Endothelial cell (in vitro differentiated cells): ENCODE data around the gene LEKR1. TPM values are rescaled to one million over a fixed set of nuclear protein-coding genes. Genes with fewer than 3 reads are reported as not detected.

Source experiments
- DNase-seq: peaks from one replicate; pipeline ENCODE4 v3.0.0; 2021; ENCODE audit warnings: low spot score
- H3K27ac Mint-ChIP-seq: one replicate; pipeline ENCODE4 v1.8.0; 2021; ENCODE audit warnings: mixed read lengths, inconsistent platforms; ENCODE audit not compliant: unreplicated experiment
- H3K27me3 Mint-ChIP-seq: one replicate; pipeline ENCODE4 v1.8.0; 2021; ENCODE audit warnings: mild to moderate bottlenecking, moderate library complexity, mixed read lengths, inconsistent platforms; ENCODE audit not compliant: unreplicated experiment
- H3K36me3 Mint-ChIP-seq: one replicate; pipeline ENCODE4 v1.8.0; 2021; ENCODE audit warnings: mild to moderate bottlenecking, low read depth, mixed read lengths, inconsistent platforms; ENCODE audit not compliant: unreplicated experiment
- H3K4me1 Mint-ChIP-seq: one replicate; pipeline ENCODE4 v1.8.0; 2021; ENCODE audit warnings: mild to moderate bottlenecking, mixed read lengths, inconsistent platforms; ENCODE audit not compliant: unreplicated experiment
- H3K4me3 Mint-ChIP-seq: one replicate; pipeline ENCODE4 v1.8.0; 2021; ENCODE audit warnings: mild to moderate bottlenecking, mixed read lengths, inconsistent platforms; ENCODE audit not compliant: unreplicated experiment
- H3K9me3 Mint-ChIP-seq: one replicate; pipeline ENCODE4 v1.8.0; 2021; ENCODE audit warnings: mixed read lengths, inconsistent platforms; ENCODE audit not compliant: unreplicated experiment
- CTCF ChIP-seq: fragments of 200-600 bp; sonication (generic); IDR thresholded peaks from one replicate; pipeline ENCODE4 v1.5.0; 2021; ENCODE audit warnings: antibody characterized with exemption; ENCODE audit not compliant: unreplicated experiment
- total RNA-seq: library from RNA; stranded (reverse); fragmentation: NEBNext Ultra II Directional; extraction: Animal tissue kit (Norgen Biotek cat#: 25700); gene quantifications from one replicate; pipeline ENCODE4 v1.2.1, GENCODE V29; 2021; ENCODE audit not compliant: unreplicated experiment

Gene LEKR1
- total RNA-seq, 1 donor from 2014 or later = 0.18 TPM

- H3K27me3 Mint-ChIP-seq = no peaks in the 10 kb centered on the region
- no peaks in the 10 kb centered on the region for H3K36me3 Mint-ChIP-seq
- TF ChIP-seq CTCF = no peak
- no peak overlapping the region for H3K4me3 Mint-ChIP-seq
- H3K27ac Mint-ChIP-seq = no peak overlapping the region
- H3K9me3 Mint-ChIP-seq = no peaks in the 10 kb centered on the region
- peaks cover 5% of the 10 kb centered on the region for H3K4me1 Mint-ChIP-seq
- DNase-seq = no peak
Measured at GRCh38 chr3:156787001-156787400, 39.2 kb upstream of the LEKR1 start.

- no peak for DNase-seq
- no peaks in the 10 kb centered on the region for H3K36me3 Mint-ChIP-seq
- H3K4me1 Mint-ChIP-seq = peaks cover 9% of the 10 kb centered on the region
- TF ChIP-seq CTCF = no peak
- H3K27me3 Mint-ChIP-seq = no peaks in the 10 kb centered on the region
- no peaks in the 10 kb centered on the region for H3K9me3 Mint-ChIP-seq
- H3K4me3 Mint-ChIP-seq = no peak overlapping the region
- H3K27ac Mint-ChIP-seq = no peak overlapping the region
Measured at GRCh38 chr3:156787926-156788663, 38.1 kb upstream of the LEKR1 start.

- DNase-seq = no peak
- Mint-ChIP-seq H3K36me3 (no peaks in the 10 kb centered on the region), H3K4me1 (peaks cover 12% of the 10 kb centered on the region), H3K4me3 (no peak overlapping the region), H3K27ac (no peak overlapping the region), H3K9me3 (no peaks in the 10 kb centered on the region), H3K27me3 (no peaks in the 10 kb centered on the region)
- no peak for TF ChIP-seq CTCF
Measured at GRCh38 chr3:156788846-156789245, 37.3 kb upstream of the LEKR1 start.

GRCh38 chr3:156790156-156790555, 36.0 kb upstream of the LEKR1 start:
- Mint-ChIP-seq H3K4me3 (no peak overlapping the region), H3K27ac (no peak overlapping the region), H3K9me3 (no peaks in the 10 kb centered on the region), H3K36me3 (no peaks in the 10 kb centered on the region), H3K27me3 (no peaks in the 10 kb centered on the region), H3K4me1 (peaks cover 12% of the 10 kb centered on the region)
- DNase-seq = no peak
- TF ChIP-seq CTCF = no peak

- no peaks in the 10 kb centered on the region for H3K27me3 Mint-ChIP-seq
- no peaks in the 10 kb centered on the region for H3K36me3 Mint-ChIP-seq
- H3K4me1 Mint-ChIP-seq = peaks cover 12% of the 10 kb centered on the region
- H3K9me3 Mint-ChIP-seq = no peaks in the 10 kb centered on the region
- no peak overlapping the region for H3K4me3 Mint-ChIP-seq
- no peak for TF ChIP-seq CTCF
- H3K27ac Mint-ChIP-seq = peak overlapping the region; percentile 7
- no peak for DNase-seq
Measured at GRCh38 chr3:156792114-156792513, 34.0 kb upstream of the LEKR1 start.
